HUES6 (cell line): ENCODE results near the gene SPON1.

Experiments used
- H3K27ac ChIP-seq: 2 replicates; pipeline ENCODE4 v1.7.0; 2013; ENCODE audit warnings: low read depth, mild to moderate bottlenecking, low read length, inconsistent platforms
- H3K27me3 ChIP-seq: 2 replicates; pipeline ENCODE4 v1.6.1; 2013; ENCODE audit warnings: low read length; ENCODE audit not compliant: control insufficient read depth, insufficient read depth
- H3K36me3 ChIP-seq: 2 replicates; pipeline ENCODE4 v1.6.1; 2013; ENCODE audit warnings: low read length; ENCODE audit not compliant: control insufficient read depth, insufficient read depth
- H3K4me1 ChIP-seq: 2 replicates; pipeline ENCODE4 v1.6.1; 2013; ENCODE audit warnings: low read length; ENCODE audit not compliant: control insufficient read depth, insufficient read depth
- H3K4me3 ChIP-seq: 2 replicates; pipeline ENCODE4 v1.5.1; 2013; ENCODE audit warnings: low read depth, low read length
- H3K9ac ChIP-seq: one replicate; pipeline ENCODE4 v1.6.1; 2013; ENCODE audit warnings: mild to moderate bottlenecking, low read length
- H3K9me3 ChIP-seq: 2 replicates; pipeline ENCODE4 v1.6.1; 2013; ENCODE audit warnings: low read depth, low read length; ENCODE audit not compliant: control insufficient read depth, insufficient read depth

SPON1 gene

GRCh38 chr11:14186046-14186775 lies 223.7 kb downstream of the SPON1 start:
- Histone ChIP-seq H3K27ac (no peak overlapping the region), H3K4me1 (0 out of 2 replicates have a peak, but pooled peaks cover 8% of the 10 kb centered on the region), H3K9me3 (no peaks in the 10 kb centered on the region), H3K27me3 (no peaks in the 10 kb centered on the region), H3K36me3 (no peaks in the 10 kb centered on the region), H3K4me3 (no peak overlapping the region), H3K9ac (no peak overlapping the region)

GRCh38 chr11:14189874-14190273 lies 227.4 kb downstream of the SPON1 start:
- no peaks in the 10 kb centered on the region for H3K27me3 ChIP-seq
- no peaks in the 10 kb centered on the region for H3K36me3 ChIP-seq
- no peak overlapping the region for H3K9ac ChIP-seq
- H3K4me1 ChIP-seq: peaks cover 14% of the 10 kb centered on the region
- no peak overlapping the region for H3K4me3 ChIP-seq
- H3K9me3 ChIP-seq: no peaks in the 10 kb centered on the region
- no peak overlapping the region for H3K27ac ChIP-seq

- Histone ChIP-seq H3K9ac (no peak overlapping the region), H3K27ac (no peak overlapping the region), H3K9me3 (no peaks in the 10 kb centered on the region), H3K4me3 (no peak overlapping the region), H3K36me3 (no peaks in the 10 kb centered on the region), H3K27me3 (no peaks in the 10 kb centered on the region), H3K4me1 (peaks cover 14% of the 10 kb centered on the region)
Observed at GRCh38 chr11:14190992-14191778, 228.7 kb downstream of the SPON1 start.

GRCh38 chr11:14193644-14194043 lies 231.1 kb downstream of the SPON1 start:
- Histone ChIP-seq H3K27ac (no peak overlapping the region), H3K27me3 (no peaks in the 10 kb centered on the region), H3K36me3 (no peaks in the 10 kb centered on the region), H3K9ac (no peak overlapping the region), H3K9me3 (no peaks in the 10 kb centered on the region), H3K4me1 (peaks cover 14% of the 10 kb centered on the region), H3K4me3 (no peak overlapping the region)

GRCh38 chr11:14202251-14203196 lies 240.0 kb downstream of the SPON1 start:
- Histone ChIP-seq H3K4me3 (no peak overlapping the region), H3K27ac (no peak overlapping the region), H3K9me3 (no peaks in the 10 kb centered on the region), H3K4me1 (peaks cover 11% of the 10 kb centered on the region), H3K36me3 (no peaks in the 10 kb centered on the region), H3K9ac (no peak overlapping the region), H3K27me3 (no peaks in the 10 kb centered on the region)

- no peak overlapping the region for H3K9ac ChIP-seq
- no peaks in the 10 kb centered on the region for H3K27me3 ChIP-seq
- no peak overlapping the region for H3K27ac ChIP-seq
- H3K36me3 ChIP-seq: no peaks in the 10 kb centered on the region
- no peak overlapping the region for H3K4me3 ChIP-seq
- H3K9me3 ChIP-seq: no peaks in the 10 kb centered on the region
- H3K4me1 ChIP-seq: peaks cover 11% of the 10 kb centered on the region
Observed at GRCh38 chr11:14203321-14203720, 240.8 kb downstream of the SPON1 start.

- Histone ChIP-seq H3K9ac (no peak overlapping the region), H3K27ac (no peak overlapping the region), H3K4me1 (no peaks in the 10 kb centered on the region), H3K27me3 (no peaks in the 10 kb centered on the region), H3K36me3 (no peaks in the 10 kb centered on the region), H3K4me3 (no peak overlapping the region), H3K9me3 (no peaks in the 10 kb centered on the region)
Observed at GRCh38 chr11:14212986-14213385, 250.5 kb downstream of the SPON1 start.

GRCh38 chr11:14218728-14219127 lies 256.2 kb downstream of the SPON1 start:
- no peak overlapping the region for H3K4me3 ChIP-seq
- H3K36me3 ChIP-seq: no peaks in the 10 kb centered on the region
- H3K4me1 ChIP-seq: no peaks in the 10 kb centered on the region; the same call in 1 of the 2 replicates
- no peak overlapping the region for H3K9ac ChIP-seq
- H3K9me3 ChIP-seq: no peaks in the 10 kb centered on the region
- no peaks in the 10 kb centered on the region for H3K27me3 ChIP-seq
- no peak overlapping the region for H3K27ac ChIP-seq

GRCh38 chr11:14223636-14224288 lies 261.2 kb downstream of the SPON1 start:
- Histone ChIP-seq H3K4me3 (no peak overlapping the region), H3K4me1 (peaks cover 13% of the 10 kb centered on the region), H3K9ac (no peak overlapping the region), H3K27me3 (no peaks in the 10 kb centered on the region), H3K36me3 (no peaks in the 10 kb centered on the region), H3K9me3 (peaks cover 9% of the 10 kb centered on the region), H3K27ac (no peak overlapping the region)

GRCh38 chr11:14224395-14224794 lies 261.9 kb downstream of the SPON1 start:
- Histone ChIP-seq H3K27me3 (no peaks in the 10 kb centered on the region), H3K9me3 (peaks cover 9% of the 10 kb centered on the region), H3K27ac (no peak overlapping the region), H3K36me3 (no peaks in the 10 kb centered on the region), H3K9ac (no peak overlapping the region), H3K4me1 (peaks cover 19% of the 10 kb centered on the region), H3K4me3 (no peak overlapping the region)
